ENCODE data around the gene FHAD1. TPM values are rescaled to one million over a fixed set of nuclear protein-coding genes. Genes with fewer than 3 reads are reported as not detected.

The FHAD1 gene
- total and polyA plus RNA-seq, 2 donors (not counting 3 experiments of a cell fraction or from before 2014, with no cell fraction given): 0.04 to 0.69 TPM

GRCh38 chr1:15275921-15276683 lies 29.1 kb downstream of the FHAD1 start:
- Histone ChIP-seq H2AFZ (ENCODE audit: low read depth, low read length) (no peak overlapping the region), H3K9ac (replicated peaks; ENCODE audit: extremely low read depth, insufficient read depth, low read length) (no peak overlapping the region), H3K4me1 (ENCODE audit: control insufficient read depth, extremely low read depth, insufficient read depth, low read length) (no peaks in the 10 kb centered on the region), H3K4me2 (ENCODE audit: insufficient read depth, low read length) (no peak overlapping the region), H3K27me3 (ENCODE audit: control insufficient read depth in 2 of 2, insufficient read depth in 2 of 2, low read length in 2 of 2) (peaks cover 0 to 2% of the 10 kb centered on the region in 2 experiments), H3K36me3 (ENCODE audit: control insufficient read depth in 2 of 2, extremely low read depth in 1 of 2, insufficient read depth in 2 of 2, low read length in 2 of 2) (no peaks in the 10 kb centered on the region), H3K9me3 (replicated peaks; ENCODE audit: control insufficient read depth, insufficient read depth, low read length) (no peaks in the 10 kb centered on the region), H3K9me1 (replicated peaks; ENCODE audit: control insufficient read depth, extremely low read depth, insufficient read depth, low read length) (no peaks in the 10 kb centered on the region), H3K79me2 (ENCODE audit: control insufficient read depth, insufficient read depth, low read length) (no peaks in the 10 kb centered on the region), H3K27ac (ENCODE audit: insufficient read depth, low read depth, low read length) (no peak overlapping the region), H3K4me3 (replicated peaks in 1 of 3; ENCODE audit: insufficient read depth in 1 of 3, low read depth in 1 of 3, low read length in 3 of 3) (no peak overlapping the region), H4K20me1 (replicated peaks; ENCODE audit: control insufficient read depth, extremely low read depth, insufficient read depth, low read length) (no peaks in the 10 kb centered on the region)
- POLR2A ChIA-PET: no interaction called here
- intact Hi-C loops (cut with micrococcal nuclease): no loop called here
- DNase-seq (ENCODE audit: low read depth, low spot score) (no peak), FAIRE-seq (no peak)
- TF ChIP-seq MAX (IDR thresholded peaks at IDR 0.05; ENCODE audit: insufficient read depth, insufficient read length): no peak
- TF ChIP-seq FOS (IDR thresholded peaks at IDR 0.05; ENCODE audit: borderline replicate concordance, insufficient read depth, low read length): no peak
- no peak for TF ChIP-seq MYC (IDR thresholded peaks at IDR 0.05; ENCODE audit: low read depth, low read length)
- no peak for TF ChIP-seq POLR2A (IDR thresholded peaks at IDR 0.05; ENCODE audit: low read depth, low read length)
- TF ChIP-seq GATA2 (IDR thresholded peaks at IDR 0.05; ENCODE audit: insufficient read depth, insufficient read length, low read depth, low read length): no peak
- TF ChIP-seq POLR2AphosphoS5 (IDR thresholded peaks at IDR 0.05; ENCODE audit: insufficient read depth, low read depth, low read length): no peak
- no peak for TF ChIP-seq JUN (IDR thresholded peaks at IDR 0.05; ENCODE audit: borderline replicate concordance, insufficient read depth, insufficient read length, low read depth)
- no peak for TF ChIP-seq CTCF (IDR thresholded peaks at IDR 0.05; ENCODE audit: extremely low read depth in 1 of 2, insufficient read depth in 1 of 2, low read depth in 1 of 2, low read length in 2 of 2)
- TF ChIP-seq EZH2 (IDR thresholded peaks at IDR 0.05; ENCODE audit: borderline replicate concordance, low read depth, low read length, severe bottlenecking): no peak
- BruUV-seq (replicated peaks): no TSS peak
- dilution Hi-C loops (cut with MboI; ENCODE audit: extremely low pct_ligation_motif_present, low sequenced_read_pairs): no loop called here
- CTCF ChIA-PET: interaction anchor here (1.4 to 9.0 kb wide), 3 partner anchors 28 to 146 kb away, joined by 4 to 211 read pairs (median 187); partner anchors contain the start of gene TMEM51

Measured in endothelial cell of umbilical vein (primary cell).